ENCODE results near the gene VPS35L.
A peak's percentile ranks its signal among the peaks of the same experiment; 100 is the strongest.

Gene VPS35L

GRCh38 chr16:19555186-19555937, at the start of gene VPS35L:
VPS35L (plus strand) TSS chr16:19555703; CDS start chr16:19555730, 27 bp downstream.
- peak; percentile 97 for DNase-seq (ENCODE audit: low spot score)

GRCh38 chr16:19506965-19507364, 48.5 kb upstream of the VPS35L start:
- no peak for DNase-seq (ENCODE audit: low spot score)

- no peak for DNase-seq (ENCODE audit: low spot score)
Measured at GRCh38 chr16:19507867-19508266, 47.6 kb upstream of the VPS35L start.

- DNase-seq (ENCODE audit: low spot score) = no peak
Measured at GRCh38 chr16:19512297-19512696, 43.2 kb upstream of the VPS35L start.

GRCh38 chr16:19513377-19514053, 42.0 kb upstream of the VPS35L start:
- no peak for DNase-seq (ENCODE audit: low spot score)

GRCh38 chr16:19515757-19516156, 39.7 kb upstream of the VPS35L start:
- DNase-seq (ENCODE audit: low spot score) = no peak

GRCh38 chr16:19517424-19518089, 37.9 kb upstream of the VPS35L start:
- no peak for DNase-seq (ENCODE audit: low spot score)

GRCh38 chr16:19518388-19518787, 37.1 kb upstream of the VPS35L start:
- DNase-seq (ENCODE audit: low spot score) = no peak

- DNase-seq (ENCODE audit: low spot score) = no peak
Measured at GRCh38 chr16:19520861-19521331, 34.6 kb upstream of the VPS35L start.

- peak; percentile 96 for DNase-seq (ENCODE audit: low spot score)
Measured at GRCh38 chr16:19521471-19522396, 33.8 kb upstream of the VPS35L start, which contains the start of gene GDE1. GDE1 (minus strand) TSS chr16:19522098; CDS start chr16:19521964, 134 bp downstream.

GRCh38 chr16:19522397-19522732, 33.1 kb upstream of the VPS35L start:
- no peak for DNase-seq (ENCODE audit: low spot score)

GRCh38 chr16:19522760-19523159, 32.7 kb upstream of the VPS35L start:
- DNase-seq (ENCODE audit: low spot score) = no peak

GRCh38 chr16:19523184-19523558, 32.3 kb upstream of the VPS35L start:
- DNase-seq (ENCODE audit: low spot score) = no peak

GRCh38 chr16:19523559-19524355, 31.7 kb upstream of the VPS35L start, which contains the start of gene CCP110:
CCP110 (plus strand) TSS chr16:19523942; CDS start chr16:19527882, 3,940 bp downstream.
- DNase-seq (ENCODE audit: low spot score) = peak; percentile 96

- no peak for DNase-seq (ENCODE audit: low spot score)
Measured at GRCh38 chr16:19524356-19524615, 31.2 kb upstream of the VPS35L start.

GRCh38 chr16:19524616-19525384, 30.7 kb upstream of the VPS35L start:
- DNase-seq (ENCODE audit: low spot score) = no peak

- DNase-seq (ENCODE audit: low spot score) = no peak
Measured at GRCh38 chr16:19525385-19525723, 30.1 kb upstream of the VPS35L start.

- DNase-seq (ENCODE audit: low spot score) = no peak
Measured at GRCh38 chr16:19527161-19527560, 28.3 kb upstream of the VPS35L start.

GRCh38 chr16:19528666-19529065, 26.8 kb upstream of the VPS35L start:
- no peak for DNase-seq (ENCODE audit: low spot score)

- no peak for DNase-seq (ENCODE audit: low spot score)
Measured at GRCh38 chr16:19532601-19533000, 22.9 kb upstream of the VPS35L start.

Data from AG08396 (cell line).